RPMI8226 (cell line): ENCODE measurements around the gene UBR4.
"Not testable (repeated sequence)": the region's sequence is repeated elsewhere in the genome, so short reads cannot be mapped to it uniquely, and the experiment has no call there.

ENCODE experiments used
- DNase-seq: peaks from one replicate; pipeline ENCODE4 v3.0.0-alpha.2; 2015

The UBR4 gene

GRCh38 chr1:19219451-19219850, 9.4 kb upstream of the UBR4 start:
- DNase-seq, result no peak

- DNase-seq, result not testable (repeated sequence)
These were observed 6.5 kb upstream of the UBR4 start for GRCh38 chr1:19216585-19216984.

- no peak for DNase-seq
These were observed 3.5 kb upstream of the UBR4 start for GRCh38 chr1:19213580-19213979.

GRCh38 chr1:19212167-19212566, 2.1 kb upstream of the UBR4 start:
- DNase-seq, result no peak

- DNase-seq, result peak; percentile 33
These were observed 895 bp upstream of the UBR4 start for GRCh38 chr1:19210772-19211549.

- DNase-seq, result peak; percentile 44
These were observed 552 bp downstream of the UBR4 start for GRCh38 chr1:19209439-19209989.

- DNase-seq, result no peak
These were observed 1.2 kb downstream of the UBR4 start for GRCh38 chr1:19208710-19209438.

- no peak for DNase-seq
These were observed 3.1 kb downstream of the UBR4 start for GRCh38 chr1:19206947-19207346.

GRCh38 chr1:19205845-19206244, 4.2 kb downstream of the UBR4 start:
- DNase-seq, result no peak

GRCh38 chr1:19205403-19205802, 4.7 kb downstream of the UBR4 start:
- DNase-seq, result no peak

GRCh38 chr1:19204446-19205266, 5.4 kb downstream of the UBR4 start:
- no peak for DNase-seq

- DNase-seq, result no peak
These were observed 6.6 kb downstream of the UBR4 start for GRCh38 chr1:19203440-19203839.

GRCh38 chr1:19202396-19202795, 7.7 kb downstream of the UBR4 start:
- DNase-seq, result no peak

GRCh38 chr1:19199969-19200604, 10.0 kb downstream of the UBR4 start:
- DNase-seq, result no peak

GRCh38 chr1:19199329-19199968, 10.6 kb downstream of the UBR4 start:
- DNase-seq, result no peak

GRCh38 chr1:19198820-19199219, 11.2 kb downstream of the UBR4 start:
- DNase-seq, result no peak

GRCh38 chr1:19197845-19198244, 12.2 kb downstream of the UBR4 start:
- no peak for DNase-seq

- DNase-seq, result no peak
These were observed 13.7 kb downstream of the UBR4 start for GRCh38 chr1:19196331-19196730.

GRCh38 chr1:19193004-19193403, 17.1 kb downstream of the UBR4 start:
- DNase-seq, result no peak

- no peak for DNase-seq
These were observed 18.3 kb downstream of the UBR4 start for GRCh38 chr1:19191811-19192210.

- DNase-seq, result no peak
These were observed 19.6 kb downstream of the UBR4 start for GRCh38 chr1:19190468-19190867.

GRCh38 chr1:19189270-19189669, 20.8 kb downstream of the UBR4 start:
- DNase-seq, result no peak
